ENCODE measurements around the gene PTPRM. TPM values are rescaled to one million over a fixed set of nuclear protein-coding genes. Genes with fewer than 3 reads are reported as not detected.

PTPRM gene
- total RNA-seq, 1 donor from 2014 or later: 65.5 TPM

- Histone ChIP-seq H3K36me3 (ENCODE audit: control insufficient read depth, insufficient read depth, low read length) (no peaks in the 10 kb centered on the region), H3K4me3 (ENCODE audit: low read depth, low read length) (no peak overlapping the region), H3K27me3 (ENCODE audit: control insufficient read depth, insufficient read depth, low read length) (no peaks in the 10 kb centered on the region)
- no peak for TF ChIP-seq CTCF (IDR thresholded peaks at IDR 0.05; ENCODE audit: insufficient read depth, low read length, poor library complexity, severe bottlenecking)
- DNase-seq (ENCODE audit: low read depth): no peak
These were observed 469.4 kb downstream of the PTPRM start for GRCh38 chr18:8036551-8036950.

- Histone ChIP-seq H3K27me3 (ENCODE audit: control insufficient read depth, insufficient read depth, low read length) (no peaks in the 10 kb centered on the region), H3K4me3 (ENCODE audit: low read depth, low read length) (no peak overlapping the region), H3K36me3 (ENCODE audit: control insufficient read depth, insufficient read depth, low read length) (no peaks in the 10 kb centered on the region)
- no peak for DNase-seq (ENCODE audit: low read depth)
- no peak for TF ChIP-seq CTCF (IDR thresholded peaks at IDR 0.05; ENCODE audit: insufficient read depth, low read length, poor library complexity, severe bottlenecking)
These were observed 470.2 kb downstream of the PTPRM start for GRCh38 chr18:8037296-8037695.

- H3K27me3 ChIP-seq (ENCODE audit: control insufficient read depth, insufficient read depth, low read length): no peaks in the 10 kb centered on the region
- H3K36me3 ChIP-seq (ENCODE audit: control insufficient read depth, insufficient read depth, low read length): no peaks in the 10 kb centered on the region
- DNase-seq (ENCODE audit: low read depth): no peak
- H3K4me3 ChIP-seq (ENCODE audit: low read depth, low read length): no peak overlapping the region
- TF ChIP-seq CTCF (IDR thresholded peaks at IDR 0.05; ENCODE audit: insufficient read depth, low read length, poor library complexity, severe bottlenecking): no peak
These were observed 472.9 kb downstream of the PTPRM start for GRCh38 chr18:8040021-8040420.

GRCh38 chr18:8041526-8042111, 474.5 kb downstream of the PTPRM start:
- H3K36me3 ChIP-seq (ENCODE audit: control insufficient read depth, insufficient read depth, low read length): no peaks in the 10 kb centered on the region
- TF ChIP-seq CTCF (IDR thresholded peaks at IDR 0.05; ENCODE audit: insufficient read depth, low read length, poor library complexity, severe bottlenecking): no peak

GRCh38 chr18:8044004-8044403, 476.9 kb downstream of the PTPRM start:
- no peak for DNase-seq (ENCODE audit: low read depth)
- Histone ChIP-seq H3K4me3 (ENCODE audit: low read depth, low read length) (no peak overlapping the region), H3K36me3 (ENCODE audit: control insufficient read depth, insufficient read depth, low read length) (no peaks in the 10 kb centered on the region), H3K27me3 (ENCODE audit: control insufficient read depth, insufficient read depth, low read length) (no peaks in the 10 kb centered on the region)
- no peak for TF ChIP-seq CTCF (IDR thresholded peaks at IDR 0.05; ENCODE audit: insufficient read depth, low read length, poor library complexity, severe bottlenecking)

More at GRCh38 chr18:8041526-8042111, 474.5 kb downstream of the PTPRM start:
- H3K4me3 ChIP-seq (ENCODE audit: low read depth, low read length): no peak overlapping the region
- no peaks in the 10 kb centered on the region for H3K27me3 ChIP-seq (ENCODE audit: control insufficient read depth, insufficient read depth, low read length)
- DNase-seq (ENCODE audit: low read depth): no peak
